ENCODE data around the gene CDC42EP3.
A peak's percentile ranks its signal among the peaks of the same experiment; 100 is the strongest.

The CDC42EP3 gene

GRCh38 chr2:37671009-37671815, at the start of gene CDC42EP3:
Gene CDC42EP3 (minus strand): TSS chr2:37671642. CDS start chr2:37646587, 25,055 bp downstream.
- DNase-seq: peak; percentile 57 to 77

- no peak for DNase-seq
Measured at GRCh38 chr2:37721201-37721560, 49.7 kb upstream of the CDC42EP3 start.

GRCh38 chr2:37720533-37721200, 49.2 kb upstream of the CDC42EP3 start:
- DNase-seq: no peak

GRCh38 chr2:37718515-37719161, 47.2 kb upstream of the CDC42EP3 start:
- no peak for DNase-seq

GRCh38 chr2:37713258-37713700, 41.8 kb upstream of the CDC42EP3 start:
- DNase-seq: peak; percentile 24 to 36

- no peak for DNase-seq
Measured at GRCh38 chr2:37711831-37712230, 40.4 kb upstream of the CDC42EP3 start.

- DNase-seq: peak; percentile 5 to 52
Measured at GRCh38 chr2:37711308-37711731, 39.9 kb upstream of the CDC42EP3 start.

- DNase-seq: no peak
Measured at GRCh38 chr2:37709111-37709510, 37.7 kb upstream of the CDC42EP3 start.

- DNase-seq: no peak
Measured at GRCh38 chr2:37708146-37708545, 36.7 kb upstream of the CDC42EP3 start.

GRCh38 chr2:37707393-37707792, 36.0 kb upstream of the CDC42EP3 start:
- no peak for DNase-seq

GRCh38 chr2:37706334-37707183, 35.1 kb upstream of the CDC42EP3 start:
- no peak for DNase-seq

GRCh38 chr2:37705191-37705590, 33.7 kb upstream of the CDC42EP3 start:
- DNase-seq: no peak

- DNase-seq: no peak
Measured at GRCh38 chr2:37698931-37699481, 27.6 kb upstream of the CDC42EP3 start.

GRCh38 chr2:37695336-37695735, 23.9 kb upstream of the CDC42EP3 start:
- no peak for DNase-seq

GRCh38 chr2:37692711-37693110, 21.3 kb upstream of the CDC42EP3 start:
- DNase-seq: no peak

- DNase-seq: no peak
Measured at GRCh38 chr2:37689751-37690150, 18.3 kb upstream of the CDC42EP3 start.

GRCh38 chr2:37688771-37689468, 17.5 kb upstream of the CDC42EP3 start:
- DNase-seq: no peak

GRCh38 chr2:37686792-37687526, 15.5 kb upstream of the CDC42EP3 start:
- no peak for DNase-seq

- DNase-seq: no peak
Measured at GRCh38 chr2:37684809-37685208, 13.4 kb upstream of the CDC42EP3 start.

GRCh38 chr2:37683921-37684780, 12.7 kb upstream of the CDC42EP3 start:
- DNase-seq: peak in 1 of 2 donors; percentile 54
